Measurements from ENCODE around the gene FHOD3.

- TF ChIP-seq POLR2A (IDR thresholded peaks at IDR 0.05) (no peak), CTCF (IDR thresholded peaks at IDR 0.05) (no peak)
Observed at GRCh38 chr18:36328385-36328858, 30.9 kb downstream of the FHOD3 start.

All from uterus (tissue), 2 donors.